ENCODE measurements around the gene TCF19.
"Not testable (repeated sequence)": the region's sequence is repeated elsewhere in the genome, so short reads cannot be mapped to it uniquely, and the experiment has no call there.

The TCF19 gene

DNA sequence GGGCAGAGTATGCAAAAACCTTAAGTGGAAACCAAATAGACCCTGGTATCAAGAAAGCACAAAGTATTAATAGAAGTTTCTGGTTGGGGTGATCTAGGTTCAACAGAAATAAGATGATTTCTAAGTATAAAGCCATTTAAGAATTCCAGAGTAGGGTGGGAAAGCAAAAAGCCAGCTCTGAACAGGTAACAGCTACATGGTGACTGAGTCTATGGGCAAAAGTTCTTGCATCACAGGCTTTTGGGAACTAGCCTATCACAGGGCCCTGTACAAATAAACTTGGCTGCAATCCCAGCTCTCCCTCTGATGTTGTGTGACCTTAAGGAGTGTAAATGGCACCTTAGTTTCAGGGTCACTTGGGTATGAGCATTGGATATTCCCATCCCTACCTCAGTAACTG, 5.5 kb downstream of the TCF19 start:
- DNase-seq (ENCODE audit: low read depth), result peak; percentile 61
- H3K4me3 ChIP-seq (ENCODE audit: low read length), result no peak overlapping the region

DNA sequence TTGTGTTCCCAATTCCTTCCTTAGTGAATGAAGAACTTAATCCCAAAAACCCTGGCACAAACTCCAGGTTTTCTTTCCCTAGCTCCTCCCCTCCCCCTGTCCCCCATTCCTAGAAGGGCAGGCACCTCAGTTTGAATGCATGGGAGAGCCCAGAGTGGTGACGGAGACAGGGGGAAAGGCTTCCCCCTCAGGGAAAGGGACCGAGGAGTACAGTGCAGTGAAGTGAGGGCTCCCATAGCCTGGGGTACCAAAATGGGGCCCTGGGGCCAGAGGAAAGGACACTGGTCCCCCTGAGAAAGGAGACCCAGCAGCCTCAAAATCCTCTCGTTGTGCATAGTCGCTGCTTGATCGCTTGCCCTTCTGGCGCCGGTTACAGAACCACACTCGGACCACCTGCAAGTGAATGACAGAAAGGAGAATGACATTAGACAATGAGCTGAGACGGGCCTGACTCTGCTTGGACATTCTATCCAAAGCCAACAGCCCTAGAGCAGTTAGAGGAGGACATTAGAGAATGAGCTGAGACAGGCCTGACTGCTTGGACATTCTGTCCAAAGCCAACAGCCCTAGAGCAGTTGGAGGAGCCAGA, 6.2 kb downstream of the TCF19 start:
- DNase-seq (ENCODE audit: low read depth); H3K4me3 ChIP-seq (ENCODE audit: low read length): not testable (repeated sequence)

More for the DNA sequence above, 5.5 kb downstream of the TCF19 start:
- TF ChIP-seq, protein P1, sequence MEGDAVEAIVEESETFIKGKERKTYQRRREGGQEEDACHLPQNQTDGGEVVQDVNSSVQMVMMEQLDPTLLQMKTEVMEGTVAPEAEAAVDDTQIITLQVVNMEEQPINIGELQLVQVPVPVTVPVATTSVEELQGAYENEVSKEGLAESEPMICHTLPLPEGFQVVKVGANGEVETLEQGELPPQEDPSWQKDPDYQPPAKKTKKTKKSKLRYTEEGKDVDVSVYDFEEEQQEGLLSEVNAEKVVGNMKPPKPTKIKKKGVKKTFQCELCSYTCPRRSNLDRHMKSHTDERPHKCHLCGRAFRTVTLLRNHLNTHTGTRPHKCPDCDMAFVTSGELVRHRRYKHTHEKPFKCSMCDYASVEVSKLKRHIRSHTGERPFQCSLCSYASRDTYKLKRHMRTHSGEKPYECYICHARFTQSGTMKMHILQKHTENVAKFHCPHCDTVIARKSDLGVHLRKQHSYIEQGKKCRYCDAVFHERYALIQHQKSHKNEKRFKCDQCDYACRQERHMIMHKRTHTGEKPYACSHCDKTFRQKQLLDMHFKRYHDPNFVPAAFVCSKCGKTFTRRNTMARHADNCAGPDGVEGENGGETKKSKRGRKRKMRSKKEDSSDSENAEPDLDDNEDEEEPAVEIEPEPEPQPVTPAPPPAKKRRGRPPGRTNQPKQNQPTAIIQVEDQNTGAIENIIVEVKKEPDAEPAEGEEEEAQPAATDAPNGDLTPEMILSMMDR (IDR thresholded peaks at IDR 0.05; ENCODE audit: insufficient read depth, low read depth, low read length, missing control alignments), result no peak

DNA sequence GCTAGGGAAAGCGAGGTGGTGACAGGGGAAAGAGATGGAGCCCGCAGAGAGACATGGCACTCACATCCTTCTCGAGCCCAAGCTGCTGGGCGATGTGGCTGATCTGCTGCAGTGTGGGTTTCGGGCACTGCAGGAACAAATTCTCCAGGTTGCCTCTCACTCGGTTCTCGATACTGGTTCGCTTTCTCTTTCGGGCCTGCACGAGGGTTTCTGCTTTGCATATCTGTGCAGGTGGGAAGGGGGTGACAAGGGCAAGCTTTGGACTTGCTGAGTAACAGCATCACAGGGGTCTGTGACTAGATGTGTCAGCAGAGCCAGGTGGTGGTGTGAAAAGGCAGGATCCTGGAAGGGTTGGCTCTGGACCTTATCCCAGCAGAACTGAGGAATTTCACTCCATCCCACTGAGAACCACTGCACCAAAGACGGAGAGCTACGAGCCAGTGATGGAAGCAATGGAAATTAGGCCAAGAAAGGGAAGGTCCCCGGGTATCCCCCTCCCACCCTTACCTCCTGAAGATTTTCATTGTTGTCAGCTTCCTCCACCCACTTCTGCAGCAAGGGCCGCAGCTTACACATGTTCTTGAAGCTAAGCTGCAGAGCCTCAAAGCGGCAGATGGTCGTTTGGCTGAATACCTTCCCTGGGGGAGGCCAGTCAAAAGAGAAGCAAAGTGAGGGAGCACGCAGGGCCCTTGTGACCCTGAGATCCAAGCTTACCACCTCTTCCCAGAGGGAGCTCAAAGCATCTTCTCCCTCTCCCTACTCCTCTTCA, 6.9 kb downstream of the TCF19 start:
- DNase-seq (ENCODE audit: low read depth); H3K4me3 ChIP-seq (ENCODE audit: low read length): not testable (repeated sequence)

DNA sequence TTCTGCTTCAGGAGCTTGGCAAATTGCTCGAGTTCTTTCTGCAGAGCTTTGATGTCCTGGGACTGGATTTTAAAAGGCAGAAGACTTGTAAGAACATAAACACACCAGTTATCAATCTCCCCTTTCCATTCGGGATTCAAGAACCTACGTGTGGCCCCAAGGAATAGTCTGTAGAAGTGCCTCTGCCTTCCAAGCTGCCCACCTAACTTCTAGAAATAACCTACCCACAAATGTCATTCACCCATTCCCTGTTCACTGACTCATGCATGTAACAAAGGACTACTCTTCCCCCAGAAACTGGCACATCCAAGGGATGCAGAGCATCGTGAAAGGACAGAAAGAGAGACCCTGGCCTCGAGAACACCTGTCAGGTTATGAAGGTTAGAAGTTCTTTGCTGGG, 7.6 kb downstream of the TCF19 start:
- no peak for DNase-seq (ENCODE audit: low read depth)
- TF ChIP-seq, protein P1 (IDR thresholded peaks at IDR 0.05; ENCODE audit: insufficient read depth, low read depth, low read length, missing control alignments), result no peak
- H3K4me3 ChIP-seq (ENCODE audit: low read length), result no peak overlapping the region

DNA sequence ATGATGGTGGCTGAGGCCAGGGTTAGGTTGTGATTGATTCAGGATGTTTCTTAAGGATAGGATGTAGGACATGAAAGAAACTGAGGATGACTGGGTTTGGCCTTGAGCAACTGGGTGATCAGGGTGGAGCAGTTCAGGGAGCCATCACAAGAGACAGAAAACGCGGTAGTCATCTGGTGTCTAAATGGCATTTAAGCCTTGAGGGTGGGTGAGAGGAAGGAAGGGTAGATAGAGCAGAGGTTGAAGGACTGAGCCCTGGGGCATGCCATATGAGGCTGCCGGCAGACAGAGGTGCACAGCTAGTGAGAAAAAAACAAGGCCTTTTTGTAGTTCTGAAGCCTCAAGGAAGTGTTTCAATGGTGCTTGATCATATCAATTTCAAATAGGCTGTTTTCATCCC, 10.2 kb downstream of the TCF19 start:
- DNase-seq (ENCODE audit: low read depth), result no peak
- H3K4me3 ChIP-seq (ENCODE audit: low read length), result no peak overlapping the region
- TF ChIP-seq, protein P1 (IDR thresholded peaks at IDR 0.05; ENCODE audit: insufficient read depth, low read depth, low read length, missing control alignments), result no peak

DNA sequence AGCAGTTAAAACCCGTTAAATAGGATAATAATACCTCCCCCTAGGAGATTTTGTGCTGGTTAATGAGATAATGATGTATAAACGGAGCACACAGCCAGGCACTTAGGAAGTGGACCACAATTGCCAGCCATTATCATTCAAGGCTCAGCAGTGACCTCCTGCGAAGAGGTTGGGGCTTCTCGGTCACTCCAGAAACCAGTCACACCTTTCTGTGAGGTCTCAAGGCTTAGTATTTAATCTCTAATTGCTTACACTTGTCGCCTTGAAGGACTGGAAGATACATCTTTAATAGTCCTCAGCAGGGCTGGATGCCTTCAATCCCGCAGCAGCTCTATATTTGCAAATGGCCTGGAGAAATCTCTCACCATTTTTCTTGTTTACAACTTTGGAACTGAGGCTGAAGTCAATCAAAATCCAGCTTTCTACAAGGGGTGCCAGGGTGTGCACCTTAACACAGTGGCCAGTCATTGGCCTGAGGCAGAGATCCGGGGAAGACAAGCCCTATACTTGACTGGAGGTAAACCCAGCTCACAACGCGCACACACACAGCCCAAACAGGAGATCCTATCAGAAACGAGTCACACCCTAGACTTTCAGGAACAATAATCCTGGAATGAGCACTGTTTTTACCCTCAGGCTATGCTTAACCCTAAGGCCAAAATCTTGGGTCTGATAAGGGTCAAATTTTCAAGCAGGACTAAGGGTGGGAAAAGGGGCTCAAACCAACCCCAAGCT, 10.9 kb downstream of the TCF19 start:
- no peak for DNase-seq (ENCODE audit: low read depth)
- TF ChIP-seq, protein P1 (IDR thresholded peaks at IDR 0.05; ENCODE audit: insufficient read depth, low read depth, low read length, missing control alignments), result no peak
- no peak overlapping the region for H3K4me3 ChIP-seq (ENCODE audit: low read length)

DNA sequence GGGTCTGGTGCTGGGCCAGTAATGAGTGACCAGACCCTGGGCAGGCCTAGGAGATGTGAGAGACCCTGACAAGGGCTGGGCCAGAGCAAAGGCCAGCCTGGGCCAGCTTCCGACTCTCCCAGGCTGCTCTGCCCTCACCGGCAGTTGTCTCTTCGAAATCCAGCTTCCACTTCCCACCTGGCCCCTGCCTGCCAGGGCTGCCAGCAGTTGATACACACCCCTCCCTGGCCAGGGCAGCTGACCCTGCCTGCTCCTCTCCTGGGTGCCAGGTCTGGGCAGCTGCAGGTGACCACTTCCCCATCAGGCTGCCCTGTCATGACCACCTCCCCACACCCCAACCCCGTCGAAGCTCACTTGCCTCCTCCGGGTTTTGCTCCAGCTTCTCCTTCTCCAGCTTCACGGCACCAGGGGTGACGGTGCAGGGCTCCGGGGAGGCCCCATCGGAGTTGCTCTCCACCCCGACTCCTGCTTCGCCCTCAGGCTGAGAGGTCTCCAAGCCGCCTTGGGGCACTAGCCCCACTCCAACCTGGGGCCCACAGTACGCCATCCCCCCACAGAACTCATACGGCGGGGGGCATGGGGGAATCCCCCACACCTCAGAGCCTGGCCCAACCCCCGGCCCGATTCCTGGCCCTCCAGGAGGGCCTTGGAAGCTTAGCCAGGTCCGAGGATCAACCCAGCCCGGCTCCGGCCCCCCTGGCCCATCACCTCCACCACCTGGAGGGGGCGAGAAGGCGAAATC, 11.6 kb downstream of the TCF19 start:
- not testable (repeated sequence) for H3K4me3 ChIP-seq (ENCODE audit: low read length); DNase-seq (ENCODE audit: low read depth)

DNA sequence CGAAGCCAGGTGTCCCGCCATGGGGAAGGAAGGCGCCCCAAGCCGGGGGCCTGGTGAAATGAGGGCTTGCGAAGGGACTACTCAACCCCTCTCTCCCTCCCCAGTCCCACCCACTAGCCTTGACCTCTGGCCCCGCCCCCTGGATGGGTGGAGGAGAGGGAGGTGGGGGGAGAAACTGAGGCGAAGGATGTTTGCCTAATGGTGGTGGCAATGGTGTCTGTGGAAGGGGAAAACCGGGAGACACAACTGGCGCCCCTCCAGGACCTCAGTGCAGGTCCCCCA, 12.2 kb downstream of the TCF19 start, which contains the start of gene POU5F1:
Gene POU5F1 (minus strand): TSS at position 83 of the 282 bp plus-strand sequence. CDS start 62 bp downstream, at position 21.
- H3K4me3 ChIP-seq (ENCODE audit: low read length), result no peak within 1 kb of the TSS
- TF ChIP-seq, protein P1 (IDR thresholded peaks at IDR 0.05; ENCODE audit: insufficient read depth, low read depth, low read length, missing control alignments), result no peak
- no peak for DNase-seq (ENCODE audit: low read depth)
